GM13976 (cell line): Measurements from ENCODE around the gene COX6A2.
A peak's percentile ranks its signal among the peaks of the same experiment; 100 is the strongest.

Source experiments
- DNase-seq: peaks from one replicate; pipeline ENCODE4 v3.0.0; 2012; ENCODE audit warnings: low spot score
- in situ Hi-C: fragments of 300-500 bp; cut with MboI; formaldehyde crosslinking; loops from one replicate; pipeline ENCODE4 v1.12.0; 2022; ENCODE audit warnings: low sequenced_read_pairs, mixed read lengths, inconsistent platforms; ENCODE audit not compliant: unreplicated experiment
- TF ChIP-seq, protein P1 (sequence below): IDR thresholded peaks from 2 replicates; pipeline ENCODE4 v1.5.1; 2012; ENCODE audit warnings: borderline replicate concordance, mild to moderate bottlenecking; ENCODE audit not compliant: insufficient read depth; ENCODE audit errors: extremely low read depth, missing control alignments, control extremely low read depth

Gene COX6A2

DNA sequence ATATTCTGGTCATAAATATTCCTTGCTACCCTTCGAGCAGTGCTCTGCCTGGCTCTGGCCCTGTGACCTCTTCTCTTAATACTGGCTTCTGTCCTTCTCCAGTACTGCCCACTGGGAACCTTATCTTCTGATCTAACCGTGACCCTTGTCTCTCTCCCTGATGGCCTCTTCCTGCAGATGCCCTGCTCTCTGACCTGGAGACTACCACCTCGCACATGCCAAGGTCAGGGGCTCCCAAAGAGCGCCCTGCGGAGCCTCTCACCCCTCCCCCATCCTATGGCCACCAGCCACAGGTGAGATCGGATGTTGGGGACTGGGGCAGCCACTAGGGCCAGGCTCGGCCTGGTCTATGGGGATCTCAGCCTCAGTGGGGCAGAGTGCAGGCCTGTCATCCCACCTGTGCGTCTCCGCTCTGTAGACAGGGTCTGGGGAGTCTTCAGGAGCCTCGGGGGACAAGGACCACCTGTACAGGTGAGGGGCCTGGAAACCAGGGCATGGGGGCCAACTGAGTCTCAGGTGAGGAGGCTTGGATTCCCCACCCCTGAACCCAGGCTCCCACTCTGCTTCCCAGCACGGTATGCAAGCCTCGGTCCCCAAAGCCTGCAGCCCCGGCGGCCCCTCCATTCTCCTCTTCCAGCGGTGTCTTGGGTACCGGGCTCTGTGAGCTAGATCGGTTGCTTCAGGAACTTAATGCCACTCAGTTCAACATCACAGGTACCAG, 45.3 kb upstream of the COX6A2 start:
- in situ Hi-C loops, result no loop called here
- TF ChIP-seq, protein P1, sequence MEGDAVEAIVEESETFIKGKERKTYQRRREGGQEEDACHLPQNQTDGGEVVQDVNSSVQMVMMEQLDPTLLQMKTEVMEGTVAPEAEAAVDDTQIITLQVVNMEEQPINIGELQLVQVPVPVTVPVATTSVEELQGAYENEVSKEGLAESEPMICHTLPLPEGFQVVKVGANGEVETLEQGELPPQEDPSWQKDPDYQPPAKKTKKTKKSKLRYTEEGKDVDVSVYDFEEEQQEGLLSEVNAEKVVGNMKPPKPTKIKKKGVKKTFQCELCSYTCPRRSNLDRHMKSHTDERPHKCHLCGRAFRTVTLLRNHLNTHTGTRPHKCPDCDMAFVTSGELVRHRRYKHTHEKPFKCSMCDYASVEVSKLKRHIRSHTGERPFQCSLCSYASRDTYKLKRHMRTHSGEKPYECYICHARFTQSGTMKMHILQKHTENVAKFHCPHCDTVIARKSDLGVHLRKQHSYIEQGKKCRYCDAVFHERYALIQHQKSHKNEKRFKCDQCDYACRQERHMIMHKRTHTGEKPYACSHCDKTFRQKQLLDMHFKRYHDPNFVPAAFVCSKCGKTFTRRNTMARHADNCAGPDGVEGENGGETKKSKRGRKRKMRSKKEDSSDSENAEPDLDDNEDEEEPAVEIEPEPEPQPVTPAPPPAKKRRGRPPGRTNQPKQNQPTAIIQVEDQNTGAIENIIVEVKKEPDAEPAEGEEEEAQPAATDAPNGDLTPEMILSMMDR, result no peak
- no peak for DNase-seq

DNA sequence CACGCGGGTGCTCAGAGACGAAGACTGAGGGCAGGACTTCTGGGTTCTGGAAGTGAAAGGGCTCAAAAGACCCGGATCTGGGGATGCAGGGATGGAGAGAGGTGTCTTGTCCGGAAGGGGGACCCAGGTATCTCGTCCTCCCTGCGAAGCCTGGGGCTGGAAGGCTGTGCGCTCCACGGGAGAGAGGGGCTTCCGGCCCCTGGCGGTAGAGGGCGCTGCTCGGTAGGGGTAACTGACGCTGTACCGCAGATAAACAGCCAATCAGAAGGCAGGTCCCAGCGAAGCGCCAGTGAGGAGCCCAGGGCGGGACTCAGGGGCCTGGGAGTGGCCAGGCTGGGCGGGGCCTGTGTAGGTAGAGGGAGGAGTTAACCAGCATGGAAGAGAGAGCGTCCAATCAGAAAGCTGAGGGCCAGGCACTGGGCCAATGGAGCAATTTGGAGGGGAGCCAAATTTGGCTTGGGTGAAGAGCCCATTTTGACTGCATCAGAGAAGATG, 44.6 kb upstream of the COX6A2 start:
- DNase-seq, result peak; percentile 72
- in situ Hi-C loops, result no loop called here
- TF ChIP-seq, protein P1, result no peak

DNA sequence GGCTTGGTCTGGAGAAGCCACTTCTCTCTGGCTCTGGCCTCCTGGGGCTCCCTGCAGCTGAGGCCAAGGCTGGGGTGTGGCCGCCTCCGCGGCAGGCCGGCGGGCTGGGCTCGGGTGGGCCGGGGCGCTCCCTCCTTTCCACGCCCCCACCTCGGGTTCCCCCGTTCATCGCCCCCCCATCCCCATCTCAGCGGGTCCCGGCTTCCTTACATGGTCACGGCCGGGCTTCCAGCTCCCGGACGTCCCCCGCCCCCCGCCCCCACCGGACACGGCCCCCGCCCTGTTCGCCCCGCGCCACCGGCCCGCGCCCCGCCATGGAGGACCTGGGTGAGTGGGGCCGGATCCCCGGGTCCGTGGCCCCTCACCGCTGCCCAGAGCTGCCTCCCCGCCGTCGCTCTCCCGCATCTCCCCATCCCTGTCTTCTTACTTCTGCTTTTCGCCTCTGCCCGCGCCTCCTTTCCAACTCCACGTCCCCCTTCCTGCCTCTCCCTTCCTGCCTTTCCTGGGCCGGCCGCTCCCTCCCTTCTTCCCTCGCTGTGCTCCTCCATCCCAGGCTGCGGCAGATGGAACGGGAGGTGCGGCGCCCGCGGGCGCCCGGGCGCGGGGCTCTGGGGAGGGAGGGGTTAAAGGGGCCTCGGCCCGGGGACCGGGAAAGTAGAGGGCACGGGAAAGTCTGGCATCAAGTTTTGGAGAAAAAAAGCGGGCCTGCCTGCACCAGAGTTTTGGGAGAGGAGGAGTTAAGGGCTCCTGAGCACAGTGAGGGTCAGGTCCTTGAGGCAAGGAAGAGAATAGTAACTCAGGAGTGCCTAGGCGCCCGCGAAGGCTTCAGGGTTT, 43.9 kb upstream of the COX6A2 start, which contains the start of gene TGFB1I1:
TGFB1I1 (plus strand) TSS at position 278 of the 834 bp plus-strand sequence; CDS start at position 315, 37 bp downstream.
- TF ChIP-seq, protein P1, result no peak
- no peak for DNase-seq
- in situ Hi-C loops, result no loop called here

DNA sequence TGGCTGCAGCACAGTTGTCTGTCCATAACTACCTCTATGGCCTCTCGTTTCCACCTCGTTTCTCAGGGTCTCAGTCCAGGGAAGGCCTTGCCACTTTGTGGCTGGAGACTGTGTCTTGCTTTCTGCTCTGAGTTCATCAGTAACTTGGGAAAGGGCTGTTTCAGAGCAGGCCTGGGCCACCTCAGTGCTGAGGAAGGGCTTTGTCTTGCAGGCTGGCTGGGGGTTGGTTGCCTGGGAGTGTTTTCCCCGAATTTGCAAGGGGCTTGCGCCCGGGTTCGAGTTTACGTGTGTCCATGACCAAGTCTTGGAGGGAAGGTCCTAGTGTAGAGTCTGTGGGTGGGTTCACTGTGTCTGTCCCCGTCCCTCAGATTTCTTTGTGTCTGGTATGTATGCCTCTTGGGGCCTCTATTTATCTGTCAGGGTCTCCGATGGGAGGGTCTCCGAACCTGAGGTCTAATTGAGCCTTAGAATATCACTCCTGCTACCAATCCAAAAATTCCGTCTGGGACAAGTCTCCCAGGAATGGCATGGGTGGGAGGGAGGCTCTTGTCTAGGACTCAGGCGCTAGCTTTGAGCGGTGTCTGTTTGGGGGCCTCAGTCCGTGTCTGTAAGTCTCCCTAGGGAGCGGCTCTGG, 43.2 kb upstream of the COX6A2 start:
- no peak for DNase-seq
- TF ChIP-seq, protein P1, result no peak
- in situ Hi-C loops, result no loop called here

DNA sequence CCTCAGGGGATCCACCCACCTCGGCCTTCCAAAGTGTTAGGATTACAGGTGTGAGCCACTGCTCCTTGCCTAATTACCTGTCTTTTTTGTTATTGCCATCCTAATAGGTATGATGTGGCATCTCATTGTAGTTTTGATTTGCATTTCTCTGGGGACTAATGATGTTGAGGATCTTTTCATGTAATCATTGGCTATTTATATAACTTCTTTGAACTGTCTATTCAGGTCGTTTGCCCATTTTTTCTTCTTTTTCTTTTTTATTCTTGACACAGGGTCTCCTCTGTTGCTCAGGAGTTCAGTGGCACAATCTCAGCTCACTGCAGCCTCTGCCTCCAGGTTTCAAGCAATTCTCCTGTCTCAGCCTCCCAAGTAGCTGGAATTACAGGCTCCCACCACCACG, 42.5 kb upstream of the COX6A2 start:
- in situ Hi-C loops, result no loop called here

DNA sequence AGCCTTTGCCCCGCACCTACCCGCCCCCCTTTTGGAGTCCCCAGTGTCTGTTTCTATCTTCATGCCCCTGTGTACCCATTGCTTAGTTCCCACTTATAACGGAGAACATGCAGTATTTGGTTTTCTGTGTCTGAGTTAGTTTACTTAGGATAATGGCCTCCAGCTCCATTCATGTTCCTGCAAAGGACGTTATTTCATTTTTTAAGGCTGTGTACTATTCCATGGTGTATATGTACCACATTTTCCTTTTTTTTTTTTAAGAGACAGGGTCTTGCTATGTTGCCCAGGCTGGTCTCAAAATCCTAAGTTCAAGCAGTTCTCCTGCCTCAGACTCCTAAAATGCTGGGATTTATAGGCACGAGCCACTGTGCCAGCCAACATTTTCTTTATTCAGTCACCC, 39.7 kb upstream of the COX6A2 start:
- TF ChIP-seq, protein P1, result no peak
- in situ Hi-C loops, result no loop called here
- no peak for DNase-seq

More for the DNA sequence above, 42.5 kb upstream of the COX6A2 start:
- TF ChIP-seq, protein P1, result no peak
- no peak for DNase-seq
